Endothelial cell of umbilical vein (primary cell): ENCODE results near the gene ATG101. TPM values are rescaled to one million over a fixed set of nuclear protein-coding genes. Genes with fewer than 3 reads are reported as not detected.

Source experiments
- BruUV-seq: library from RNA; stranded (reverse); fragments of 400-500 nt; replicated peaks from 2 replicates; lab custom pipeline; 2021; lab: Mats Ljungman, UMichigan
- CTCF ChIA-PET: fragments of 300-600, 350-600 bp; sonication (Branson Sonifier 250); formaldehyde crosslinking; loops from one replicate; lab custom pipeline; 2021; ENCODE audit warnings: antibody characterized with exemption, inconsistent platforms; lab: Charles Lee
- POLR2A ChIA-PET: fragments of 300-600, 350-600 bp; sonication (Branson Sonifier 250); formaldehyde crosslinking; loops from one replicate; lab custom pipeline; 2021; ENCODE audit warnings: antibody characterized with exemption, inconsistent platforms; lab: Charles Lee
- DNase-seq: peaks from one replicate; pipeline ENCODE4 v3.0.0-alpha.2; 2011; ENCODE audit warnings: low read depth, low spot score
- FAIRE-seq: peaks from 2 replicates; lab custom pipeline; 2011; peaks lifted over from hg19 to GRCh38; lab: Jason Lieb, UNC
- H2AFZ ChIP-seq: 2 replicates; pipeline ENCODE4 v1.6.0; 2012; ENCODE audit warnings: low read depth, low read length, control low read depth, inconsistent platforms
- H3K27ac ChIP-seq: 2 replicates; pipeline ENCODE4 v1.5.1; 2011; ENCODE audit warnings: low read depth, mild to moderate bottlenecking, control low read depth, low read length, moderate library complexity; ENCODE audit not compliant: insufficient read depth
- H3K27me3 ChIP-seq, 2 experiments: 2 replicates each; pipeline versions ENCODE4 v1.6.0 to v1.6.1; 2011; ENCODE audit warnings: low read length in 2 of 2, mixed read lengths in 1 of 2; ENCODE audit not compliant: control insufficient read depth in 2 of 2, insufficient read depth in 2 of 2
- H3K36me3 ChIP-seq, 2 experiments: 2 replicates in 1 of 2; 3 replicates in 1 of 2; pipeline ENCODE4 v1.5.1; 2011; ENCODE audit warnings: low read length in 2 of 2, mild to moderate bottlenecking in 1 of 2, moderate library complexity in 1 of 2; ENCODE audit not compliant: control insufficient read depth in 2 of 2, insufficient read depth in 2 of 2; ENCODE audit errors: extremely low read depth in 1 of 2
- H3K4me1 ChIP-seq: 3 replicates; pipeline ENCODE4 v1.5.1; 2011; ENCODE audit warnings: mild to moderate bottlenecking, low read length; ENCODE audit not compliant: control insufficient read depth, insufficient read depth; ENCODE audit errors: extremely low read depth
- H3K4me2 ChIP-seq: 2 replicates; pipeline ENCODE4 v1.6.1; 2011; ENCODE audit warnings: low read length, control low read depth, mixed read lengths; ENCODE audit not compliant: insufficient read depth
- H3K4me3 ChIP-seq, 3 experiments: fragments of 200-600 bp in 1 of 3; sonication (generic), shearing (Covaris generic) in 1 of 3; replicated peaks in 1 of 3; 2 replicates each; pipeline ENCODE4 v1.5.1; 2011 to 2016; ENCODE audit warnings: control low read depth in 3 of 3, low read length in 3 of 3, mild to moderate bottlenecking in 2 of 3, inconsistent platforms in 1 of 3, low read depth in 1 of 3, moderate library complexity in 1 of 3; ENCODE audit not compliant: insufficient read depth in 1 of 3
- H3K79me2 ChIP-seq: 2 replicates; pipeline ENCODE4 v1.6.0; 2012; ENCODE audit warnings: low read length, inconsistent platforms; ENCODE audit not compliant: control insufficient read depth, insufficient read depth
- H3K9ac ChIP-seq: replicated peaks from 2 replicates; pipeline ENCODE3; 2011; ENCODE audit warnings: low read length, control low read depth; ENCODE audit not compliant: insufficient read depth; ENCODE audit errors: extremely low read depth
- H3K9me1 ChIP-seq: replicated peaks from 3 replicates; pipeline ENCODE4 v1.6.0; 2011; ENCODE audit warnings: mild to moderate bottlenecking, low read length; ENCODE audit not compliant: control insufficient read depth, insufficient read depth; ENCODE audit errors: extremely low read depth
- H3K9me3 ChIP-seq: replicated peaks from 2 replicates; pipeline ENCODE4 v1.5.1; 2012; ENCODE audit warnings: low read length, inconsistent platforms; ENCODE audit not compliant: control insufficient read depth, insufficient read depth
- H4K20me1 ChIP-seq: replicated peaks from 2 replicates; pipeline ENCODE3; 2011; ENCODE audit warnings: mild to moderate bottlenecking, low read length; ENCODE audit not compliant: control insufficient read depth, insufficient read depth; ENCODE audit errors: extremely low read depth
- CTCF ChIP-seq, 2 donors: IDR thresholded peaks; 1 replicate in 1 of 2; 2 replicates in 1 of 2; pipeline ENCODE4 v1.5.1; 2011; ENCODE audit warnings: low read length in 2 of 2, mild to moderate bottlenecking in 2 of 2, moderate library complexity in 2 of 2, control low read depth in 1 of 2, inconsistent platforms in 1 of 2, low read depth in 1 of 2; ENCODE audit not compliant: insufficient read depth in 1 of 2; ENCODE audit errors: extremely low read depth in 1 of 2
- EZH2 ChIP-seq: IDR thresholded peaks from 2 replicates; pipeline ENCODE4 v1.6.1; 2012; ENCODE audit warnings: borderline replicate concordance, low read depth, mild to moderate bottlenecking, moderate library complexity, low read length, inconsistent platforms; ENCODE audit not compliant: severe bottlenecking
- FOS ChIP-seq: IDR thresholded peaks from 2 replicates; pipeline ENCODE4 v1.6.1; 2011; ENCODE audit warnings: mild to moderate bottlenecking, low read length, moderate library complexity, borderline replicate concordance; ENCODE audit not compliant: insufficient read depth
- POLR2A ChIP-seq: IDR thresholded peaks from 2 replicates; pipeline ENCODE4 v1.6.1; 2012; ENCODE audit warnings: low read depth, mild to moderate bottlenecking, control low read depth, low read length
- POLR2AphosphoS5 ChIP-seq: IDR thresholded peaks from 2 replicates; pipeline ENCODE4 v1.6.1; 2012; ENCODE audit warnings: low read depth, mild to moderate bottlenecking, control low read depth, low read length, moderate library complexity; ENCODE audit not compliant: insufficient read depth
- dilution Hi-C: fragments of 300-500 bp; cut with MboI; formaldehyde crosslinking; loops from one replicate; pipeline ENCODE4 v1.15.0; 2019; ENCODE audit warnings: low sequenced_read_pairs; ENCODE audit not compliant: extremely low pct_ligation_motif_present
- intact Hi-C: fragments of 100-400 bp; cut with micrococcal nuclease; formaldehyde crosslinking; loops from one replicate; pipeline ENCODE4 v1.10.0; 2022
- polyA plus RNA-seq, 4 experiments: library from polyadenylated mRNA; depleted of rRNA in 3 of 4; stranded (reverse) in 3 of 4; unstranded in 1 of 4; fragments of >200 nt; gene quantifications; 2 replicates each; pipeline versions ENCODE4 v1.2.1 to v1.2.3, GENCODE V29; 2011 to 2012; ENCODE audit warnings: missing spikeins in 1 of 4
- total RNA-seq: library from RNA; stranded (reverse); gene quantifications from 2 replicates; pipeline ENCODE4 v1.2.3, GENCODE V29; 2021

The ATG101 gene
- total and polyA plus RNA-seq, 2 donors (not counting 3 experiments of a cell fraction or from before 2014, with no cell fraction given) = 41.6 to 78.4 TPM

- Histone ChIP-seq H3K9me1 (no peaks in the 10 kb centered on the region), H3K4me3 (peak overlapping the region in 1 of 3 experiments; percentile 41), H3K4me1 (peaks cover 26% of the 10 kb centered on the region), H3K36me3 (no peaks in the 10 kb centered on the region), H3K27me3 (no peaks in the 10 kb centered on the region), H3K27ac (peak overlapping the region; percentile 48), H3K9ac (peak overlapping the region; percentile 72), H3K9me3 (no peaks in the 10 kb centered on the region), H4K20me1 (no peaks in the 10 kb centered on the region), H3K79me2 (no peaks in the 10 kb centered on the region), H3K4me2 (peak overlapping the region; percentile 37), H2AFZ (no peak overlapping the region)
- POLR2A ChIA-PET = interaction anchor here (1.0 kb wide), 1 partner anchor 30 kb away, joined by 5 read pairs; the partner anchor contains the start of gene TAMALIN
- TSS peak; percentile 61 for BruUV-seq
- DNase-seq (peak; percentile 66), FAIRE-seq (peak; percentile 61)
- CTCF ChIA-PET = interaction anchor here (1.0 to 8.7 kb wide), 4 partner anchors 11 to 33 kb away, joined by 4 to 67 read pairs (median 4); partner anchors contain the start of genes ATG101 and NR4A1
- dilution Hi-C loops (no loop called here), intact Hi-C loops (loop anchor here (1.0 kb wide), 2 partner anchors 15 to 28 kb away; partner anchors contain the start of gene NR4A1)
- TF ChIP-seq POLR2AphosphoS5 (peak; percentile 78), EZH2 (no peak)
Measured at GRCh38 chr12:52036587-52037171, 33.1 kb upstream of the ATG101 start.

GRCh38 chr12:52037248-52037861 is 32.4 kb upstream of the ATG101 start:
- H3K9me3 ChIP-seq = no peaks in the 10 kb centered on the region
- ChIA-PET CTCF (interaction anchor here (1.0 to 8.7 kb wide), 6 partner anchors 11 to 45 kb away, joined by 3 to 67 read pairs (median 5); partner anchors contain the start of gene ATG101), POLR2A (interaction anchor here (0.6 to 1.0 kb wide), 2 partner anchors 8 to 30 kb away, joined by 5 read pairs; partner anchors contain the start of gene TAMALIN)
- peak overlapping the region; percentile 82 for H3K4me2 ChIP-seq
- no peaks in the 10 kb centered on the region for H3K9me1 ChIP-seq
- H3K79me2 ChIP-seq = no peaks in the 10 kb centered on the region
- H2AFZ ChIP-seq = peak overlapping the region; percentile 60
- no peaks in the 10 kb centered on the region for H3K27me3 ChIP-seq
- peak overlapping the region; percentile 97 for H3K9ac ChIP-seq
- H3K36me3 ChIP-seq = no peaks in the 10 kb centered on the region
- peak overlapping the region; percentile 41 to 55 (median 55) for H3K4me3 ChIP-seq
- intact Hi-C loops (loop anchor here (1.0 kb wide), 2 partner anchors 14 to 27 kb away; partner anchors contain the start of gene NR4A1), dilution Hi-C loops (no loop called here)
- FAIRE-seq = no peak
- H4K20me1 ChIP-seq = no peaks in the 10 kb centered on the region
- peak overlapping the region; percentile 78 for H3K27ac ChIP-seq
- TF ChIP-seq POLR2A = no peak
- TF ChIP-seq CTCF (IDR thresholded peaks at IDR 0.05; ENCODE audit: extremely low read depth in 1 of 2, insufficient read depth in 1 of 2, low read depth in 1 of 2, low read length in 2 of 2) = peak in 1 of 2 donors; percentile 31
- no peak for TF ChIP-seq FOS
- TF ChIP-seq POLR2AphosphoS5 = no peak
- peaks cover 22% of the 10 kb centered on the region for H3K4me1 ChIP-seq
- no peak for DNase-seq
- no TSS peak for BruUV-seq
